Right atrium auricular region (tissue), 2 donors: ENCODE results near the gene ST6GALNAC3. TPM values are rescaled to one million over a fixed set of nuclear protein-coding genes. Genes with fewer than 3 reads are reported as not detected.
"Not testable (repeated sequence)": the region's sequence is repeated elsewhere in the genome, so short reads cannot be mapped to it uniquely, and the experiment has no call there.

Experiments used
- DNase-seq: peaks from one replicate; pipeline ENCODE4 v3.0.0-alpha.2; 2019; ENCODE audit warnings: low spot score
- H3K27ac ChIP-seq, 2 donors: fragments of 200-600 bp; sonication (generic); 1 replicate in 1 of 2; 2 replicates in 1 of 2; pipeline ENCODE4 v1.5.1; 2016 to 2019
- H3K27me3 ChIP-seq, 2 donors: fragments of 200-600 bp; sonication (generic); one replicate each; pipeline versions ENCODE4 v1.5.1 to v1.6.0; 2017 to 2019
- H3K36me3 ChIP-seq: fragments of 200-600 bp; sonication (generic); one replicate; pipeline ENCODE4 v1.5.1; 2016
- H3K4me1 ChIP-seq, 2 donors: fragments of 200-600 bp; sonication (generic); one replicate each; pipeline versions ENCODE4 v1.5.1 to v1.6.0; 2017 to 2019
- H3K4me3 ChIP-seq, 2 donors: fragments of 200-600 bp; sonication (generic); 1 replicate in 1 of 2; 2 replicates in 1 of 2; pipeline ENCODE4 v1.5.1; 2017 to 2019; ENCODE audit warnings: mild to moderate bottlenecking in 1 of 2, moderate library complexity in 1 of 2
- H3K9me3 ChIP-seq, 2 donors: fragments of 200-600 bp; sonication (generic); one replicate each; pipeline ENCODE4 v1.5.1; 2019
- total RNA-seq, 2 donors: library from RNA; depleted of rRNA; stranded (reverse); fragments of >200 nt; gene quantifications; one replicate each; pipeline ENCODE4 v1.1.0, GENCODE V29; 2016
- TF ChIP-seq, protein P1 (sequence below), 2 donors: fragments of 200-600 bp; sonication (generic); IDR thresholded peaks; one replicate each; pipeline ENCODE4 v1.5.1; 2019; ENCODE audit warnings: antibody characterized with exemption in 2 of 2

ST6GALNAC3 gene
- total RNA-seq, 2 donors from 2014 or later = 6.8 to 9.3 TPM

- Histone ChIP-seq H3K27me3 (no peaks in the 10 kb centered on the region), H3K36me3 (no peaks in the 10 kb centered on the region), H3K9me3 (no peaks in the 10 kb centered on the region), H3K4me3 (no peak overlapping the region), H3K4me1 (peaks cover 0 to 7% of the 10 kb centered on the region in 2 donors), H3K27ac (no peak overlapping the region)
- TF ChIP-seq, protein P1, sequence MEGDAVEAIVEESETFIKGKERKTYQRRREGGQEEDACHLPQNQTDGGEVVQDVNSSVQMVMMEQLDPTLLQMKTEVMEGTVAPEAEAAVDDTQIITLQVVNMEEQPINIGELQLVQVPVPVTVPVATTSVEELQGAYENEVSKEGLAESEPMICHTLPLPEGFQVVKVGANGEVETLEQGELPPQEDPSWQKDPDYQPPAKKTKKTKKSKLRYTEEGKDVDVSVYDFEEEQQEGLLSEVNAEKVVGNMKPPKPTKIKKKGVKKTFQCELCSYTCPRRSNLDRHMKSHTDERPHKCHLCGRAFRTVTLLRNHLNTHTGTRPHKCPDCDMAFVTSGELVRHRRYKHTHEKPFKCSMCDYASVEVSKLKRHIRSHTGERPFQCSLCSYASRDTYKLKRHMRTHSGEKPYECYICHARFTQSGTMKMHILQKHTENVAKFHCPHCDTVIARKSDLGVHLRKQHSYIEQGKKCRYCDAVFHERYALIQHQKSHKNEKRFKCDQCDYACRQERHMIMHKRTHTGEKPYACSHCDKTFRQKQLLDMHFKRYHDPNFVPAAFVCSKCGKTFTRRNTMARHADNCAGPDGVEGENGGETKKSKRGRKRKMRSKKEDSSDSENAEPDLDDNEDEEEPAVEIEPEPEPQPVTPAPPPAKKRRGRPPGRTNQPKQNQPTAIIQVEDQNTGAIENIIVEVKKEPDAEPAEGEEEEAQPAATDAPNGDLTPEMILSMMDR (IDR thresholded peaks at IDR 0.05) = no peak
- no peak for DNase-seq
Measured at GRCh38 chr1:76121850-76122249, 47.3 kb downstream of the ST6GALNAC3 start.

- peaks cover 0 to 7% of the 10 kb centered on the region in 2 donors for H3K4me1 ChIP-seq
- DNase-seq = no peak
- H3K4me3 ChIP-seq = no peak overlapping the region
- no peaks in the 10 kb centered on the region for H3K9me3 ChIP-seq
- H3K27me3 ChIP-seq = no peaks in the 10 kb centered on the region
- no peak overlapping the region for H3K27ac ChIP-seq
- no peaks in the 10 kb centered on the region for H3K36me3 ChIP-seq
- TF ChIP-seq, protein P1 (IDR thresholded peaks at IDR 0.05) = no peak
Measured at GRCh38 chr1:76122271-76122670, 47.7 kb downstream of the ST6GALNAC3 start.

DNA sequence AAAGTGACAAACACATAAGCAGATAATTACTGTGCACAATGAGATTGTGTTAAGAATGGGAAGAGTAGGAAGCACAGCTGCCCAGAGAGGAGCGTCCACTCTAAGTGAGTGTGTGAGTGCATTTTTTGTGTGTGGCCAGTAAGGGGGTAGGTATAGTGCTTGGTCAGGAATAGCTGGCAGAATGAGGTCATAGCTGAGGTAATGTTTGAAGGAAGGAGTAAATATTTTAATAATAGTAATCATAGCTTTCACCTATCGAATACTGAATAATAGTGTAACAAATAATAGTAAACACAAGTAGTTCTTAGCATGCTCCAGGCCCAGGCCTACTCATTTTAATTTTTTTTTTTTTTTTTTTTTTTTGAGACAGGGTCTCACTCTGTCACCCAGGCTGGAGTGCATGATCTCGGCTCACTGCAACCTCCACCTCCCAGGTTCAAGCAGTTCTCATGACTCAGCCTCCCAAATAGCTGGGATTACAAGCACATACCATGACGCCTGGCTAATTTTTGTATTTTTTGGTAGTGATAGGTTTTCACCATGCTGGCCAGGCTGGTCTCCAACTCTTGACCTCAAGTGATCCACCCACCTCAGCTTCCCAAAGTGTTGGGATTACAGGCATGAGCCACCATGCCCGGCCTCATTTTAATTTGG lies 49.0 kb downstream of the ST6GALNAC3 start:
- not testable (repeated sequence) for DNase-seq, H3K9me3 ChIP-seq, H3K4me3 ChIP-seq, H3K36me3 ChIP-seq, H3K27me3 ChIP-seq, H3K27ac ChIP-seq, H3K4me1 ChIP-seq

GRCh38 chr1:76124196-76124595 lies 49.6 kb downstream of the ST6GALNAC3 start:
- H3K4me3 ChIP-seq = no peak overlapping the region
- peaks cover 0 to 7% of the 10 kb centered on the region in 2 donors for H3K4me1 ChIP-seq
- H3K36me3 ChIP-seq = no peaks in the 10 kb centered on the region
- H3K27me3 ChIP-seq = no peaks in the 10 kb centered on the region
- H3K27ac ChIP-seq = no peak overlapping the region
- DNase-seq = no peak
- no peaks in the 10 kb centered on the region for H3K9me3 ChIP-seq
- TF ChIP-seq, protein P1 (IDR thresholded peaks at IDR 0.05) = no peak

DNA sequence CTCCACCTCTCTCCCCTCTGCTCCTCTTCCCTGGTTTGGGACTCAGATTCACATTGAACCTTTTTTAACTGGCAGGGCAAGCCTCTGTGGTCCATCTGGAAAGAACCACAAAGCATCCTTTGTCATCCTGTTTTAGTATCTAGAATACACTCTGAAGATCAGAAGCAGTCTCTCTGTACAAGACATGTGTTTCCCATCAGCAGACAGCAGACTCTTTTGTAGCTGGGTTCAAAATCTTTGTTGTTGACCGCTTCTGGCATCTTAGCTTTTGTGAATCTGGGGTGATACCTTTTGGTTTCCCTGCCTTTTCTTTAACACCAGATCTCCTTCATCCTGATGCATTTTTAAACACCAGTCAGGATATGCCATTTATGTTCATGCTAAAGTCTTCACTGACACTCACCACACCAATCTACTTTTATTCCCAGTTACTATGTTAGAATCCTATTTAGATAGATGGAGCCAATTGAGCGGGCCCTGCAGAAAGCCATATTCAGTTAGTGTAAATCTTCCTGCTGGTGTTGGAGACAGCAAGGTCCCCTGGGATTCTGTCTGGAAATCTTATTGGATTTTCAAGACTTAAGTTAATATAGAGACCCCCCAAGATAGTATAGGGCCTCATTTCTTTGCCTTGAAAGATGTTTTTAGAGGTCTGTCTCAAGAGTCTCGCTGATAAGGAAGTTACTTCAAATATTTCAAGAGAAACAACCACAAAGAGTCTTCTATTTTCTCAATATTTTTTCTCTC lies 51.1 kb downstream of the ST6GALNAC3 start:
- no peak for DNase-seq
- Histone ChIP-seq H3K36me3 (no peaks in the 10 kb centered on the region), H3K27me3 (no peaks in the 10 kb centered on the region), H3K4me1 (peaks cover 0 to 7% of the 10 kb centered on the region in 2 donors), H3K4me3 (no peak overlapping the region), H3K9me3 (no peaks in the 10 kb centered on the region), H3K27ac (no peak overlapping the region)
- TF ChIP-seq, protein P1 (IDR thresholded peaks at IDR 0.05) = no peak

DNA sequence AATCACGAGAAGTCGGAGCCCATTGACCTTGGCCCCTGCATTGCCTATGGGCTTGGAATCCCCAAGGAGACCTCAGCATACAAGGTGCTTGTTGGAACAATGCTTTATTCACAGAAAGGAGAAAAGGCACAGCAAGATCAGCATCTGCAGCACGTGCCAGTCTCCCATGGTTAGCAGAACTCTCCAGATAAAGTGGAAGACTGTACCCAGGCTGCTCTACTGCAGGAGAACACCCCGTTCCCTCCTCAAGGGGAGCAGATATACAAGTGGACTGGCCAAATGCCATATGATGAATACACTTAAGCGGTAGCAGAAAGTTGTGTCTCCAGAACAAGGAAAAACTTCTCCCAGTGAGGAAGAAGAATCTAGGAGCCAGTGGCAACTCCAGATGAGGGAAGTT lies 53.5 kb downstream of the ST6GALNAC3 start:
- no peak overlapping the region for H3K4me3 ChIP-seq
- no peak overlapping the region for H3K27ac ChIP-seq
- no peaks in the 10 kb centered on the region for H3K36me3 ChIP-seq
- no peaks in the 10 kb centered on the region for H3K9me3 ChIP-seq
- DNase-seq = no peak
- H3K4me1 ChIP-seq = no peaks in the 10 kb centered on the region
- TF ChIP-seq, protein P1 (IDR thresholded peaks at IDR 0.05) = no peak
- H3K27me3 ChIP-seq = no peaks in the 10 kb centered on the region
